Ovary (tissue), 9 donors: Measurements from ENCODE around the gene GOLGA5. TPM values are rescaled to one million over a fixed set of nuclear protein-coding genes. Genes with fewer than 3 reads are reported as not detected.

ENCODE experiments used
- DNase-seq, 5 donors: peaks; one replicate each; pipeline ENCODE4 v3.0.0-alpha.2; 2019 to 2020
- H3K27ac ChIP-seq, 2 donors: fragments of 200-600 bp; one replicate each; pipeline versions ENCODE4 v1.5.1 to v1.8.0; 2019 to 2022
- H3K27me3 ChIP-seq: fragments of 200-600 bp; one replicate; pipeline ENCODE4 v1.8.0; 2022
- H3K36me3 ChIP-seq: fragments of 200-600 bp; sonication (generic); one replicate; pipeline ENCODE4 v1.5.1; 2019
- H3K4me1 ChIP-seq: one replicate; pipeline ENCODE4 v1.8.1; 2013; ENCODE audit warnings: mild to moderate bottlenecking, moderate library complexity; ENCODE audit not compliant: insufficient read depth
- H3K4me3 ChIP-seq: fragments of 200-600 bp; sonication (generic); one replicate; pipeline ENCODE4 v1.5.1; 2017
- H3K9me3 ChIP-seq, 2 donors: fragments of 200-600 bp in 1 of 2; sonication (generic) in 1 of 2; one replicate each; pipeline versions ENCODE4 v1.5.1 to v1.8.1; 2013 to 2019; ENCODE audit warnings: mild to moderate bottlenecking in 1 of 2, moderate library complexity in 1 of 2
- EP300 ChIP-seq: sonication (generic); formaldehyde crosslinking; IDR thresholded peaks from one replicate; pipeline ENCODE4 v1.6.1; 2017; ENCODE audit warnings: antibody characterized with exemption
- POLR2A ChIP-seq: fragments of 450-650 bp; IDR thresholded peaks from one replicate; pipeline ENCODE4 v1.6.1; 2017; ENCODE audit warnings: antibody characterized with exemption, mild to moderate bottlenecking, moderate library complexity
- WGBS, 3 donors: extraction: QIAGEN DNeasy Blood & Tissue Kit in 1 of 3; methylation state at CpG; one replicate each; pipeline versions ENCODE4 v1.1.5 to v1.1.7; 2013 to 2017; 5-methylcytosine and 5-hydroxymethylcytosine counted together
- intact Hi-C, 4 donors: fragments of 100-400 bp; cut with DNase I; formaldehyde crosslinking; loops; one replicate each; pipeline versions ENCODE4 v1.11.0 to v1.15.1; 2022 to 2023
- polyA plus RNA-seq, 2 donors: library from polyadenylated mRNA; stranded (reverse); fragments of 200-250 nt in 1 of 2; fragments of 350-450 nt in 1 of 2; fragmentation: Illumina TruSeq in 1 of 2; extraction: RNeasy Lipid Tissue Mini Kit (QIAGEN cat#74804) in 1 of 2; gene quantifications; one replicate each; pipeline ENCODE4 v1.2.3, GENCODE V29; 2013 to 2014
- total RNA-seq, 7 donors: library from RNA; depleted of rRNA in 2 of 7; stranded (reverse); fragments of >200 nt in 2 of 7; fragmentation: NEBNext Ultra II Directional in 3 of 7; extraction: Animal tissue kit (Norgen Biotek cat#: 25700) in 3 of 7; gene quantifications; one replicate each; pipeline versions ENCODE4 v1.1.0 to v1.2.4, GENCODE V29; 2016 to 2023
- TF ChIP-seq, protein P1 (sequence below), 3 donors: fragments of 450-650 bp in 2 of 3; fragments of 200-600 bp in 1 of 3; IDR thresholded peaks; one replicate each; pipeline versions ENCODE4 v1.5.1 to v1.8.0; 2016 to 2022; ENCODE audit warnings: antibody characterized with exemption in 3 of 3, mild to moderate bottlenecking in 1 of 3
- donor health status: DM: no; HTN: no; CAD: no; lungs with moderate emphysema.
- donor health status: DM: no; HTN: no; CAD: no.
- donor health status: Bipolar disorder and iron deficiency.
- donor health status: DM: yes; HTN: yes; CAD: no.
- donor health status: DM: no; HTN: no; CAD: no.
- donor health status: DM: yes; HTN: yes; CAD: no.

Gene GOLGA5
- total and polyA plus RNA-seq, 9 donors: 19.6 to 31.2 (median 25.9) TPM

DNA sequence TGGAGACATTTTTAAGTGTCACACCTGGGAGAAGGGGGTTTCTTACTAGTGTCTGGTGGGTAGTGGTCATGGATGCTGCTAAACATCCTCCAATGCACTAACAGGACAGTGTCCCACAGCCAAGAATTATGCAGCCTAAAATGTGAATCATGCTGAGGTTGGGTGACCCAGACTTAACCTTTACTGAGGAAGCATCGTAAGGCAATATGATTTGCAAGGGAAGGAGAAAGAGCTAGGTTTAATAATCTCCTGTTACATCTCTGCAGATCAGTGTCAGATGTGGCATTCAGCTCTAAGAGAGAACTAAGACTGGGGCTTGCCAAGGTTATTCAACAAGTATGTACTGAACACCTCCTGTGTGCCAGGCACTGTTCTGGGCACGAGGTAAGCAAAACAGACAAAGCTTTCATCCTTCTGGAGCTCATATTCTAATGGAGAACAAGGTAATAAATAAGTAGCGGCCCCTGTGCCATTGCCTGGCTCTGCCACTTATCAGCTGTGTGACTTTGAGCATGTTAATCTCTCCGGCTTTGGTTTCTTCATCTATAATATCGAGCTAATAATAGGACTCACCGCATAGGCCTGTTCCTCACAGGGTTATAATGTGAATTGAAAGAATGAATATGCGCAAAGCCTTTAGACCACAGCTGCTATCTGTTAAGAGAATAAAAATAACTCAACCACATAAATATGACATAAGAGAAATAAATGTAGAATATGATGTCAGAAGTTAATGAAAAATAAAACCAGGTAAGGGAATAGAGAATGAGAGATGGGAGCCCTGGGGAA, 13.5 kb upstream of the GOLGA5 start:
- 78 to 82% (median 81%) methylated on average over 7 of the region's 7 CpGs for WGBS, 3 donors
- intact Hi-C loops: loop anchor here in 3 of 4 donors (2.0 to 10.0 kb wide), 4 partner anchors 66 to 96 kb away; no protein-coding TSS in a partner anchor
- H3K4me1 ChIP-seq: peaks cover 2% of the 10 kb centered on the region
- H3K27me3 ChIP-seq: no peaks in the 10 kb centered on the region
- H3K9me3 ChIP-seq: no peaks in the 10 kb centered on the region
- DNase-seq: no peak
- H3K27ac ChIP-seq: no peak overlapping the region
- no peaks in the 10 kb centered on the region for H3K36me3 ChIP-seq
- H3K4me3 ChIP-seq: no peak overlapping the region
- TF ChIP-seq EP300 (no peak), POLR2A (no peak)
- TF ChIP-seq, protein P1, sequence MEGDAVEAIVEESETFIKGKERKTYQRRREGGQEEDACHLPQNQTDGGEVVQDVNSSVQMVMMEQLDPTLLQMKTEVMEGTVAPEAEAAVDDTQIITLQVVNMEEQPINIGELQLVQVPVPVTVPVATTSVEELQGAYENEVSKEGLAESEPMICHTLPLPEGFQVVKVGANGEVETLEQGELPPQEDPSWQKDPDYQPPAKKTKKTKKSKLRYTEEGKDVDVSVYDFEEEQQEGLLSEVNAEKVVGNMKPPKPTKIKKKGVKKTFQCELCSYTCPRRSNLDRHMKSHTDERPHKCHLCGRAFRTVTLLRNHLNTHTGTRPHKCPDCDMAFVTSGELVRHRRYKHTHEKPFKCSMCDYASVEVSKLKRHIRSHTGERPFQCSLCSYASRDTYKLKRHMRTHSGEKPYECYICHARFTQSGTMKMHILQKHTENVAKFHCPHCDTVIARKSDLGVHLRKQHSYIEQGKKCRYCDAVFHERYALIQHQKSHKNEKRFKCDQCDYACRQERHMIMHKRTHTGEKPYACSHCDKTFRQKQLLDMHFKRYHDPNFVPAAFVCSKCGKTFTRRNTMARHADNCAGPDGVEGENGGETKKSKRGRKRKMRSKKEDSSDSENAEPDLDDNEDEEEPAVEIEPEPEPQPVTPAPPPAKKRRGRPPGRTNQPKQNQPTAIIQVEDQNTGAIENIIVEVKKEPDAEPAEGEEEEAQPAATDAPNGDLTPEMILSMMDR (IDR thresholded peaks at IDR 0.05): no peak

DNA sequence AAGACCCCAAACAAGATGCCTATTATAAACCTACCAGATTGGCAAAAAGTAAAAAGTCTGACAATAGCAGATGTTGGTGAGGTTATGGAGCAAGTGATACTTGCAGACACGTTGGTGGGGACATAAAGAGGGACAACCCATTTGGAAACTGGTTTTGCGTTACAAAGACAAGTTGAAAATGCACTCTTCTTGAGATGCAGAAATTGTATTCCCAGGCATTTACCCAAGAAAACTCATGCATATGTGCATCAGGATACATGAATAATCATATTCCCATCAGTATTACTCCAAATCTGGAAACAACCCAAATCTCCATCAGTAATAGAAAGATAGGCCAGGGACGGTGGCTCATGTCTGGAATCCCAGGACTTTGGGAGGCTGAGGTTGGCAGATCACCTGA, 12.8 kb upstream of the GOLGA5 start:
- Histone ChIP-seq H3K4me1 (peaks cover 5% of the 10 kb centered on the region), H3K27ac (no peak overlapping the region), H3K4me3 (no peak overlapping the region), H3K9me3 (no peaks in the 10 kb centered on the region), H3K27me3 (no peaks in the 10 kb centered on the region), H3K36me3 (no peaks in the 10 kb centered on the region)
- intact Hi-C loops: loop anchor here in 3 of 4 donors (2.0 to 10.0 kb wide), 4 partner anchors 67 to 97 kb away; no protein-coding TSS in a partner anchor
- TF ChIP-seq EP300: no peak
- TF ChIP-seq, protein P1 (IDR thresholded peaks at IDR 0.05): no peak
- TF ChIP-seq POLR2A: no peak
- WGBS, 3 donors: 71 to 81% (median 79%) methylated on average over 3 of the region's 3 CpGs
- no peak for DNase-seq

DNA sequence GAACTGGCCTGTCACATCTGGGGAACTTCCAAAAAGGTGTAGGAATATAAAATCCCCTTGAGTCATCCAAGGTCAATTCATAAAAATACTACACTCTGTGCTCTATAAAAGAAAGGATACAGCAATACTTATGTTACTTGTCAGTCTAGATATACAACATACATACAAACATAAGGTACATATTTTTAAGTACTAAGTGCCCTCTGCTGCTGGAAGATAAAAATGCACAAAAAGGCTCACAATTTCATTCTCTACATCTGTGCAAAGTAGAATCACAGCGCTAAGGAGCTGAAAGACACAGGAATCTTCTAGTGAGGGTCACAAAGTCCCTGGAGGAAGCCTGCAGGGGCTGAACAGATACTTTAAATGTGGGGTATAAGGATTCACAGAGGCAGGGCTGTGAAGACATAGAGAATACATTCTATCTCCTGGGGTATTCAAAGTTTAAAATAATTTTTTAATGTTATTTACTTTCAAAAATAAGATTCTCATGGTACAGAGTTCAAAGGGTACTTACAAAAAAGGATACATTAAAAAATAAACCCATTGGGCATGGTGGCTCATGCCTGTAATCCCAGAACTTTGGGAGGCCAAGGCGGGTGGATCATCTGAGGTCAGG, 10.2 kb upstream of the GOLGA5 start:
- TF ChIP-seq EP300: no peak
- TF ChIP-seq, protein P1 (IDR thresholded peaks at IDR 0.05): peak in 2 of 3 donors; percentile 58 to 64
- no peak for TF ChIP-seq POLR2A
- 42 to 52% (median 43%) methylated on average over 2 of the region's 2 CpGs for WGBS, 3 donors
- H3K27ac ChIP-seq: no peak overlapping the region
- peaks cover 5% of the 10 kb centered on the region for H3K4me1 ChIP-seq
- peak in 1 of 5 donors; percentile 47 for DNase-seq
- intact Hi-C loops: loop anchor here in 3 of 4 donors (2.0 to 10.0 kb wide), 4 partner anchors 43 to 99 kb away; no protein-coding TSS in a partner anchor
- H3K36me3 ChIP-seq: no peaks in the 10 kb centered on the region
- no peaks in the 10 kb centered on the region for H3K9me3 ChIP-seq
- H3K4me3 ChIP-seq: no peak overlapping the region
- H3K27me3 ChIP-seq: no peaks in the 10 kb centered on the region

DNA sequence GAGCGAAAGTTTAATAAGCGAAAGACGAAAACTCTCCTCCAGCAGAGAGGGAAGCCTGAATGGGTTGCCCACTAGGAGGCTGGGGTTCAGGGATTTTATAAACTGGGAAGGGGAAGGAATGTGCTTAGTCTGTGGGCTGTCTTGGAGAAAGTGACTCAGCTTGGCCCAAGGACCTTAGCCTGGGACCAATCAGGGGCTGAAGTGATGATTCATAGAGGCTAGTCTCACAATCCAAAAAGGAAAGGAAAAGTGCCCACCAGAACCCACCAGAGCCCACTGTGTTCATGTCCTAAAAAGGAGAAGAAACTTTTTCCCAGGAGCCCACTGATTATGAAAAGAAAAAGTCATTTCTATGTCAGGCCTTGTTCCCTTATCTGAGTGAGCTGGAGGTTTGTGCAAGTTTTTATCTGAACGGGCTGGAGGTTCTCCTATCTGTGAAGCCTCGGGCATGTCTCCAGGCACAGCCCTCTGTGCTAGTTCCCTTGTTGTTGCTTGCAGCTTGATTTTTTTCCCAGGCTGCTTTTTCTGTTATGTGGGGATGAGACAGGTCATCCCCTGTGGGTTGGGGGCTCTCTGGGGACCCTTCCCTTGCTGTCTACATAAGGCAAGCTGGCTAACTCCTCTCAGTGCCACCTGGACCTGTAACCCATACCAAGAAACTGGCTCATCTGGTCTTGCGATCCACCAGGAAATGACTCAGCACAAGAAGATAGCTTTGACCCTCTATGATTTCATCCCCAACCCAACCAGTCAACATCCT, 8.3 kb upstream of the GOLGA5 start:
- no peaks in the 10 kb centered on the region for H3K9me3 ChIP-seq
- intact Hi-C loops: loop anchor here in 3 of 4 donors (2.0 to 10.0 kb wide), 4 partner anchors 45 to 101 kb away; no protein-coding TSS in a partner anchor
- H3K27ac ChIP-seq: peak overlapping the region; percentile 72

More for the DNA sequence above, 8.3 kb upstream of the GOLGA5 start:
- WGBS, 3 donors: 18 to 40% (median 37%) methylated on average over 6 of the region's 6 CpGs
- peaks cover 5% of the 10 kb centered on the region for H3K4me1 ChIP-seq
- TF ChIP-seq EP300 (no peak), POLR2A (no peak)
- TF ChIP-seq, protein P1 (IDR thresholded peaks at IDR 0.05): no peak
- H3K36me3 ChIP-seq: no peaks in the 10 kb centered on the region
- DNase-seq: peak; percentile 54 to 75 (median 71)
- no peaks in the 10 kb centered on the region for H3K27me3 ChIP-seq
- H3K4me3 ChIP-seq: no peak overlapping the region
